GM23338 (cell line): ENCODE data around the gene FABP6.

Experiments used
- EZH2 ChIP-seq: fragments of 200-600 bp; sonication (generic); IDR thresholded peaks from one replicate; pipeline ENCODE4 v1.8.0; 2017; ENCODE audit warnings: antibody characterized with exemption, mild to moderate bottlenecking, low read depth; ENCODE audit not compliant: unreplicated experiment
- EZH2phosphoT487 ChIP-seq: fragments of 200-600 bp; sonication (generic); IDR thresholded peaks from one replicate; pipeline ENCODE4 v1.8.1; 2018; ENCODE audit warnings: antibody characterized with exemption; ENCODE audit not compliant: unreplicated experiment
- NANOG ChIP-seq: IDR thresholded peaks from 2 replicates; pipeline ENCODE4 v1.6.1; 2016; ENCODE audit warnings: antibody characterized with exemption, borderline replicate concordance
- POLR2AphosphoS5 ChIP-seq: IDR thresholded peaks from 2 replicates; pipeline ENCODE4 v1.6.1; 2016; ENCODE audit warnings: antibody characterized with exemption, low read depth
- TF ChIP-seq, protein P1 (sequence below), 2 experiments: fragments of 200-600 bp in 1 of 2; sonication (generic) in 1 of 2; conservative IDR thresholded peaks; 2 replicates each; pipeline versions ENCODE4 v1.5.1 to v1.6.1; 2016 to 2017; ENCODE audit warnings: antibody characterized with exemption in 2 of 2, low read depth in 2 of 2, mild to moderate bottlenecking in 2 of 2, moderate library complexity in 1 of 2

DNA sequence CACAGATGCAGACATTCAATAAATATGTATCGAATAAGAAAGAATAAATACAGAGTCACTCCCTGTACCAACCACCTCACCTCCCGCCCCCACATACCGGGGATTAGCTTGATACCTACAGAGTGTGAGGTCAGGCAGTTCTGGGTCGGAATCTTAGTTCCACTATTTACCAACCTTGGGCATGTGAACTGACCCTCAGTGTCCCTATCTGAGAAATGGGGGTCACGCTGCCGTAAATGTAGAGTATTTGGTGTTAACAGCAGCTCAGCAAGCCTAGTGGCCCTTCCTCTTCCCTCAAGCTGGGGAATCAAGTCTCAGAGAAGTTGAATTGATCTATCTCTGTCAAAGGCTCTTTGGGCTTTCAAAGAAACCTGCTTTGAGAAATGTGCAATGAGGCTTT, 57.6 kb downstream of the FABP6 start:
- TF ChIP-seq, protein P1, sequence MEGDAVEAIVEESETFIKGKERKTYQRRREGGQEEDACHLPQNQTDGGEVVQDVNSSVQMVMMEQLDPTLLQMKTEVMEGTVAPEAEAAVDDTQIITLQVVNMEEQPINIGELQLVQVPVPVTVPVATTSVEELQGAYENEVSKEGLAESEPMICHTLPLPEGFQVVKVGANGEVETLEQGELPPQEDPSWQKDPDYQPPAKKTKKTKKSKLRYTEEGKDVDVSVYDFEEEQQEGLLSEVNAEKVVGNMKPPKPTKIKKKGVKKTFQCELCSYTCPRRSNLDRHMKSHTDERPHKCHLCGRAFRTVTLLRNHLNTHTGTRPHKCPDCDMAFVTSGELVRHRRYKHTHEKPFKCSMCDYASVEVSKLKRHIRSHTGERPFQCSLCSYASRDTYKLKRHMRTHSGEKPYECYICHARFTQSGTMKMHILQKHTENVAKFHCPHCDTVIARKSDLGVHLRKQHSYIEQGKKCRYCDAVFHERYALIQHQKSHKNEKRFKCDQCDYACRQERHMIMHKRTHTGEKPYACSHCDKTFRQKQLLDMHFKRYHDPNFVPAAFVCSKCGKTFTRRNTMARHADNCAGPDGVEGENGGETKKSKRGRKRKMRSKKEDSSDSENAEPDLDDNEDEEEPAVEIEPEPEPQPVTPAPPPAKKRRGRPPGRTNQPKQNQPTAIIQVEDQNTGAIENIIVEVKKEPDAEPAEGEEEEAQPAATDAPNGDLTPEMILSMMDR (conservative IDR thresholded peaks at IDR 0.05; ENCODE audit: low read depth in 2 of 2), result no peak
- TF ChIP-seq EZH2phosphoT487, result no peak
- no peak for TF ChIP-seq POLR2AphosphoS5
- no peak for TF ChIP-seq EZH2
- no peak for TF ChIP-seq NANOG
